SU-DHL-6 (cell line): ENCODE measurements around the gene GSN.

Source experiments
- H2AFZ ChIP-seq: fragments of 200-600 bp; sonication (generic); 2 replicates; pipeline ENCODE4 v1.6.1; 2014; ENCODE audit warnings: low read depth, mild to moderate bottlenecking, moderate library complexity, mixed read lengths, antibody characterized with exemption, low read length; ENCODE audit not compliant: severe bottlenecking
- H3F3A ChIP-seq: fragments of 200-600 bp; shearing (Covaris generic); 2 replicates; pipeline ENCODE4 v1.6.0; 2016; ENCODE audit warnings: antibody characterized with exemption, mild to moderate bottlenecking; ENCODE audit not compliant: insufficient read depth
- H3K27ac ChIP-seq: fragments of 200-600 bp; sonication (generic); 2 replicates; pipeline ENCODE4 v1.5.1; 2016; ENCODE audit warnings: low read depth, mild to moderate bottlenecking, low read length, moderate library complexity, mixed read lengths
- H3K27me3 ChIP-seq: fragments of 200-600 bp; sonication (generic), shearing (Covaris generic); 2 replicates; pipeline ENCODE4 v1.6.0; 2014; ENCODE audit warnings: mild to moderate bottlenecking, low read length
- H3K36me3 ChIP-seq: fragments of 200-600 bp; sonication (generic); 2 replicates; pipeline ENCODE4 v1.6.1; 2014; ENCODE audit warnings: mild to moderate bottlenecking, low read length, mixed read lengths
- H3K4me2 ChIP-seq: fragments of 300-600, 200-600 bp; shearing (Covaris generic), sonication (generic); 2 replicates; pipeline ENCODE4 v1.6.0; 2014; ENCODE audit warnings: low read length, low read depth, mild to moderate bottlenecking; ENCODE audit not compliant: poor library complexity, severe bottlenecking
- H3K4me3 ChIP-seq: fragments of 200-600 bp; sonication (generic); 2 replicates; pipeline ENCODE4 v1.5.1; 2014; ENCODE audit warnings: antibody characterized with exemption, low read length, mild to moderate bottlenecking, mixed read lengths; ENCODE audit not compliant: insufficient read depth, poor library complexity, severe bottlenecking
- H3K79me2 ChIP-seq: fragments of 200-600 bp; sonication (generic); 2 replicates; pipeline ENCODE4 v1.6.1; 2014; ENCODE audit warnings: mild to moderate bottlenecking, low read length, moderate library complexity; ENCODE audit not compliant: insufficient read depth
- H3K9ac ChIP-seq: fragments of 200-600 bp; sonication (generic); 2 replicates; pipeline ENCODE4 v1.7.0; 2014; ENCODE audit warnings: mild to moderate bottlenecking, low read length
- H3K9me2 ChIP-seq: fragments of 200-600 bp; sonication (generic); replicated peaks from 2 replicates; pipeline ENCODE4 v1.6.1; 2014; ENCODE audit warnings: low read length; ENCODE audit not compliant: insufficient read depth
- H3K9me3 ChIP-seq: fragments of 200-600 bp; sonication (generic); 2 replicates; pipeline ENCODE4 v1.6.1; 2014; ENCODE audit warnings: low read length, mixed read lengths; ENCODE audit not compliant: insufficient read depth
- H4K20me1 ChIP-seq: fragments of 200-600 bp; sonication (generic); 2 replicates; pipeline ENCODE4 v1.6.1; 2014; ENCODE audit warnings: low read depth, mild to moderate bottlenecking, antibody characterized with exemption, low read length, moderate library complexity, mixed read lengths
- CTCF ChIP-seq: fragments of 200-600 bp; sonication (generic); IDR thresholded peaks from one replicate; pipeline ENCODE4 v1.5.1; 2017; ENCODE audit warnings: antibody characterized with exemption, mild to moderate bottlenecking, low read length, moderate library complexity; ENCODE audit not compliant: insufficient read depth, poor library complexity, severe bottlenecking
- EZH2phosphoT487 ChIP-seq: fragments of 200-600 bp; sonication (generic), shearing (Covaris generic); conservative IDR thresholded peaks from 2 replicates; pipeline ENCODE4 v1.6.1; 2018; ENCODE audit warnings: mild to moderate bottlenecking, antibody characterized with exemption, low read length, moderate library complexity, mixed read lengths

GSN gene

GRCh38 chr9:121273064-121273775 lies 5.3 kb downstream of the GSN start:
- no peak for TF ChIP-seq CTCF
- TF ChIP-seq EZH2phosphoT487: no peak
- no peaks in the 10 kb centered on the region for H4K20me1 ChIP-seq
- no peaks in the 10 kb centered on the region for H3F3A ChIP-seq
- H3K36me3 ChIP-seq: no peaks in the 10 kb centered on the region
- no peaks in the 10 kb centered on the region for H3K9me2 ChIP-seq
- no peak overlapping the region for H3K27ac ChIP-seq
- no peak overlapping the region for H3K4me3 ChIP-seq
- H3K79me2 ChIP-seq: no peaks in the 10 kb centered on the region
- H3K9me3 ChIP-seq: no peaks in the 10 kb centered on the region
- no peak overlapping the region for H2AFZ ChIP-seq
- no peak overlapping the region for H3K9ac ChIP-seq
- no peaks in the 10 kb centered on the region for H3K27me3 ChIP-seq
- no peak overlapping the region for H3K4me2 ChIP-seq

- no peaks in the 10 kb centered on the region for H4K20me1 ChIP-seq
- no peak overlapping the region for H2AFZ ChIP-seq
- H3K27ac ChIP-seq: no peak overlapping the region
- no peaks in the 10 kb centered on the region for H3K36me3 ChIP-seq
- no peaks in the 10 kb centered on the region for H3K27me3 ChIP-seq
- no peak for TF ChIP-seq EZH2phosphoT487
- no peak for TF ChIP-seq CTCF
- no peaks in the 10 kb centered on the region for H3K79me2 ChIP-seq
- H3F3A ChIP-seq: no peaks in the 10 kb centered on the region
- no peaks in the 10 kb centered on the region for H3K9me3 ChIP-seq
- H3K9ac ChIP-seq: no peak overlapping the region
- H3K4me3 ChIP-seq: no peak overlapping the region
- H3K4me2 ChIP-seq: no peak overlapping the region
- no peaks in the 10 kb centered on the region for H3K9me2 ChIP-seq
These were observed 6.9 kb downstream of the GSN start for GRCh38 chr9:121274851-121275250.

- Histone ChIP-seq H3K4me2 (no peak overlapping the region), H3K79me2 (no peaks in the 10 kb centered on the region), H3K27me3 (no peaks in the 10 kb centered on the region), H3K9me3 (no peaks in the 10 kb centered on the region), H3F3A (no peaks in the 10 kb centered on the region), H2AFZ (no peak overlapping the region), H3K4me3 (no peak overlapping the region), H3K9ac (no peak overlapping the region), H3K27ac (no peak overlapping the region), H4K20me1 (no peaks in the 10 kb centered on the region), H3K9me2 (no peaks in the 10 kb centered on the region), H3K36me3 (no peaks in the 10 kb centered on the region)
- TF ChIP-seq CTCF (no peak), EZH2phosphoT487 (no peak)
These were observed 8.1 kb downstream of the GSN start for GRCh38 chr9:121275781-121276658.
